Naive thymus-derived CD4-positive, alpha-beta T cell (primary cell): Measurements from ENCODE around the gene B3GALT5. TPM values are rescaled to one million over a fixed set of nuclear protein-coding genes. Genes with fewer than 3 reads are reported as not detected.

Source experiments
- ATAC-seq: fragments of 150-1000 bp; cut with Tn5 transposase; 2 replicates; pipeline ENCODE4 v1.10.0; 2021; ENCODE audit warnings: mild to moderate bottlenecking, moderate library complexity
- CTCF ChIA-PET: fragments of 350-600 bp; sonication (Branson Sonifier 250); formaldehyde crosslinking; loops from one replicate; lab custom pipeline; 2021; ENCODE audit warnings: antibody characterized with exemption; lab: Charles Lee
- POLR2A ChIA-PET: fragments of 350-600 bp; sonication (Branson Sonifier 250); formaldehyde crosslinking; loops from one replicate; lab custom pipeline; 2021; ENCODE audit warnings: antibody characterized with exemption, inconsistent platforms; lab: Charles Lee
- DNase-seq, 9 donors: peaks; one replicate each; pipeline versions ENCODE4 v3.0.0 to v3.0.0-alpha.2; 2020 to 2022; ENCODE audit warnings: mixed read lengths in 1 of 9
- H3K27ac ChIP-seq: one replicate; pipeline ENCODE4 v1.7.0; 2013; ENCODE audit warnings: mild to moderate bottlenecking, low read depth, low read length, moderate library complexity
- H3K27me3 ChIP-seq, 2 donors: one replicate each; pipeline ENCODE4 v1.7.0; 2013; ENCODE audit warnings: low read length in 2 of 2, mild to moderate bottlenecking in 2 of 2, moderate library complexity in 2 of 2; ENCODE audit not compliant: control insufficient read depth in 2 of 2, insufficient read depth in 2 of 2
- H3K36me3 ChIP-seq, 3 experiments: 1 replicate in 2 of 3; 2 replicates in 1 of 3; pipeline ENCODE4 v1.7.0; 2013; ENCODE audit warnings: low read length in 3 of 3, mild to moderate bottlenecking in 3 of 3, moderate library complexity in 1 of 3; ENCODE audit not compliant: insufficient read depth in 3 of 3, control insufficient read depth in 2 of 3
- H3K4me1 ChIP-seq, 2 donors: one replicate each; pipeline ENCODE4 v1.7.0; 2013; ENCODE audit warnings: low read length in 2 of 2, mild to moderate bottlenecking in 2 of 2, moderate library complexity in 1 of 2; ENCODE audit not compliant: control insufficient read depth in 2 of 2, insufficient read depth in 2 of 2
- H3K4me3 ChIP-seq: 2 replicates; pipeline ENCODE4 v1.7.0; 2013; ENCODE audit warnings: mild to moderate bottlenecking, low read length
- H3K9me3 ChIP-seq, 3 experiments: 1 replicate in 2 of 3; 2 replicates in 1 of 3; pipeline ENCODE4 v1.7.0; 2013; ENCODE audit warnings: low read length in 3 of 3; ENCODE audit not compliant: control insufficient read depth in 2 of 3
- H3K27ac Mint-ChIP-seq, 9 donors: one replicate each; pipeline ENCODE4 v1.8.0; 2020 to 2022; ENCODE audit warnings: mixed read lengths in 9 of 9, mild to moderate bottlenecking in 8 of 9, moderate library complexity in 5 of 9, inconsistent platforms in 2 of 9
- H3K27me3 Mint-ChIP-seq, 5 donors: one replicate each; pipeline ENCODE4 v1.8.0; 2021 to 2022; ENCODE audit warnings: mixed read lengths in 5 of 5, mild to moderate bottlenecking in 1 of 5
- H3K36me3 Mint-ChIP-seq, 5 donors: one replicate each; pipeline ENCODE4 v1.8.0; 2020 to 2022; ENCODE audit warnings: mixed read lengths in 5 of 5, mild to moderate bottlenecking in 3 of 5, inconsistent platforms in 1 of 5
- H3K4me1 Mint-ChIP-seq, 7 donors: one replicate each; pipeline ENCODE4 v1.8.0; 2020 to 2022; ENCODE audit warnings: mixed read lengths in 7 of 7, mild to moderate bottlenecking in 3 of 7, inconsistent platforms in 1 of 7
- H3K4me3 Mint-ChIP-seq, 10 donors: one replicate each; pipeline ENCODE4 v1.8.0; 2020 to 2022; ENCODE audit warnings: mild to moderate bottlenecking in 10 of 10, mixed read lengths in 10 of 10, moderate library complexity in 6 of 10, inconsistent platforms in 2 of 10
- H3K9me3 Mint-ChIP-seq, 11 donors: one replicate each; pipeline ENCODE4 v1.8.0; 2020 to 2022; ENCODE audit warnings: mixed read lengths in 11 of 11, mild to moderate bottlenecking in 4 of 11, inconsistent platforms in 1 of 11, moderate library complexity in 1 of 11
- intact Hi-C, 2 donors: fragments of 100-400 bp; cut with micrococcal nuclease; formaldehyde crosslinking; loops; one replicate each; pipeline ENCODE4 v1.15.1; 2023
- polyA plus RNA-seq, 2 donors: library from polyadenylated mRNA; unstranded; fragments of 300-500 nt; fragmentation: Illumina TruSeq; gene quantifications; one replicate each; pipeline ENCODE4 v1.2.3, GENCODE V29; 2021
- total RNA-seq, 6 experiments: library from RNA in 5 of 6; stranded (reverse) in 5 of 6; gene quantifications; 1 replicate in 5 of 6; 2 replicates in 1 of 6; pipeline ENCODE4 v1.2.3 and lab custom pipeline; 2021 to 2026

Gene B3GALT5
- total and polyA plus RNA-seq, 7 experiments from 2014 or later: not detected

DNA sequence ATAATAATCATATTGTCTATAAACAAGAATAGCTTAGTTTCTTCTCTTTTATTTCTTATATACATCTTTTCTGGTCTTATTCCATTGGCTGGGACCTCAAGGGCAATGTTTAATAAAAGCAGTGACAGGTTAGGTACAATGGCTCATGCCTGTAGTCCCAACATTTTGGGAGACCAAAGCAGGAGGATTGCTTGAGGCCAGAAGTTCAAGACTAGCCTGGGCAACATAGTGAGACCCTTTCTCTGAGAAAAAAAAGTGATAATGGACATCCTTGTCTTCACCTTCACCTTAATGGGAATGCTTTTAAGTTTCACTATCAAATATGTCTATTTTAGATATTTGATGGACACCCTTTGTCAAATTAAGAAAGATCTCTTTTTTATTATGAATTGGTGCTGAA is 8.1 kb downstream of the B3GALT5 start:
- ATAC-seq (no peak), DNase-seq (no peak)
- intact Hi-C loops: no loop called here
- Mint-ChIP-seq H3K36me3 (peaks cover 0 to 6% (median 0%) of the 10 kb centered on the region in 5 donors), H3K27ac (no peak overlapping the region), H3K27me3 (peaks cover 6 to 38% (median 19%) of the 10 kb centered on the region in 5 donors), H3K4me3 (no peak overlapping the region), H3K9me3 (peaks cover 0 to 46% (median 9%) of the 10 kb centered on the region in 11 donors), H3K4me1 (no peaks in the 10 kb centered on the region)
- Histone ChIP-seq H3K9me3 (no peaks in the 10 kb centered on the region), H3K36me3 (no peaks in the 10 kb centered on the region), H3K4me3 (no peak overlapping the region), H3K27ac (no peak overlapping the region), H3K4me1 (no peaks in the 10 kb centered on the region), H3K27me3 (no peaks in the 10 kb centered on the region)
- ChIA-PET POLR2A (interaction anchor here (0.7 kb wide), 1 partner anchor 14 kb away, joined by 3 read pairs; no protein-coding TSS in a partner anchor), CTCF (no interaction called here)

DNA sequence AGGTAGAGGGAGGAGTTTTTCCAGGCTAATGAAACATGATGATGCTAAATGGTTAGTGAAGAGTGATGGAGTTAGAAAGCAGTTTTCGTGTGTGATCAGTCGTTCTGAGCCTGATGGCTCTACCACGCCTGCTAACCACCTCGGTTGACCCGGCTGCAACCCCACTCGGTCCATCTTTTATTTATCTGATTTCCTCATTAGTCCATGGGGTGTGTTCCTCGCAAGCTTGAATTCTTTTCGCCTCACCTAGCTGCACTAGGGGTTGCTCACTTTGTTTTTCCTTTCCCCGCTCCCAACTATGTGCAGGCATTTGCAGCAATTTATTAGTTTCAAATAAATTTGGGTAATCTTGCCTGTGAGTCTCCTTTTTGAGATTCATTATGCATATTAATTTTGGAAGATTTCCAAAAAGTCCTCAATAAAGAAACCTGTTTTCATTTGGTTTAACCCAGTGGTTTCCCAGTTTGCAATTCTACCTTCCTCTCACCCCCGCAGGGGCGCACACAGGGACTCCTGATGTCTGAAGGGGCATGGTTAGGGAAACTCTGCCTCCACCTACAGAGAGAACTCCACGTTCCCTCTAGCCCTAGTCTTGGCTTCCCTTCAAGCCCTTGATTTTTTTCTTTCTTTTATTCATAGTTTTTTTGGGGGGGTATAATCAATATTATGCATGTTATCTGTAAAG is 12.6 kb downstream of the B3GALT5 start:
- Mint-ChIP-seq H3K4me1 (no peaks in the 10 kb centered on the region), H3K36me3 (peaks cover 0 to 6% (median 0%) of the 10 kb centered on the region in 5 donors), H3K9me3 (peaks cover 0 to 42% (median 14%) of the 10 kb centered on the region in 11 donors), H3K4me3 (no peak overlapping the region), H3K27ac (no peak overlapping the region), H3K27me3 (peaks cover 2 to 54% (median 24%) of the 10 kb centered on the region in 5 donors)
- Histone ChIP-seq H3K9me3 (no peaks in the 10 kb centered on the region), H3K4me3 (no peak overlapping the region), H3K36me3 (no peaks in the 10 kb centered on the region), H3K27ac (no peak overlapping the region), H3K4me1 (no peaks in the 10 kb centered on the region), H3K27me3 (no peaks in the 10 kb centered on the region)
- DNase-seq: no peak
- ChIA-PET CTCF (no interaction called here), POLR2A (no interaction called here)
- intact Hi-C loops: no loop called here
- ATAC-seq: no peak

DNA sequence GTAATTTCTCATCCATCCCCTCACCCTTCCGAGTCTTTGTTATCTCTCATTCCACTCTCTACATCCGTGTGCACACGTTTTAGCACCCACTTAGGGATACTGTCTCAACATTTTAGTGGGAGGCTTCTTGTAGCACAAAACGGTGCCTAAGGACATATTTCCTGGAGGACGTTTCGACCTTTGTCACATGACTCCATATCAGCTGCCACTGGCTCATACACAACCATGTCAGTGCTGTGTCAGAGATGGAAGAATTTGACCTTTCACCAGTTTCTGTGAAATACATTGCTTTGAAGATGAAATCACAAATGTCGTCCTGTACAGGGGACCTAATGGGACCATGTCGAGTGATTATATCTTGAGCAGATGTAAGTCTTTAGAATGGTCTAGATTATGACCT is 15.6 kb downstream of the B3GALT5 start:
- Histone ChIP-seq H3K27ac (no peak overlapping the region), H3K9me3 (no peaks in the 10 kb centered on the region), H3K27me3 (no peaks in the 10 kb centered on the region), H3K4me3 (no peak overlapping the region), H3K36me3 (no peaks in the 10 kb centered on the region), H3K4me1 (no peaks in the 10 kb centered on the region)
- Mint-ChIP-seq H3K4me1 (no peaks in the 10 kb centered on the region), H3K27ac (no peak overlapping the region), H3K36me3 (peaks cover 0 to 6% (median 0%) of the 10 kb centered on the region in 5 donors), H3K9me3 (peaks cover 0 to 38% (median 15%) of the 10 kb centered on the region in 11 donors), H3K27me3 (peaks cover 1 to 77% (median 35%) of the 10 kb centered on the region in 5 donors), H3K4me3 (no peak overlapping the region)
- ATAC-seq: no peak
- ChIA-PET POLR2A (no interaction called here), CTCF (no interaction called here)
- DNase-seq: no peak
- intact Hi-C loops: no loop called here

DNA sequence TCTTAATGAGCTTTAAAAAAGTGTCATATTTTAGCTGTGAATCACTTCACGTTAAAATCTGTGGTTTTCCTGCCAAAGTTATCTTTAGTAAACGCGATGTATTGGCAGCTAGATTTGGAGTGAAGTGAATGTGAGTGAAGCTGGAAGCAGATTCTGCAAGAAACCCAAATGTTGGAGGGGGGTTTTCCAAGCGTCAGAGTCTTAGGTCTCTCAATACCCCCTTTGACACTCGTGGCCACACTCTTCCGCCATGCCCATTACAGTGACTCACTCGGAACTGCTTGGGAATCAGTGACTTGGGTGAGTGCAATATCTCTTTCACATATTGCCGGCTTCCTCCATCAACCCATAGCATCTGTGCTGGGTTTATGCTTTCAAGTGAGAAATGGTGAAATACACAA is 17.5 kb downstream of the B3GALT5 start:
- ATAC-seq (no peak), DNase-seq (no peak)
- Histone ChIP-seq H3K4me3 (no peak overlapping the region), H3K9me3 (no peaks in the 10 kb centered on the region), H3K27me3 (no peaks in the 10 kb centered on the region), H3K4me1 (no peaks in the 10 kb centered on the region), H3K27ac (no peak overlapping the region), H3K36me3 (no peaks in the 10 kb centered on the region)
- no peak overlapping the region for H3K4me3 Mint-ChIP-seq
- no peaks in the 10 kb centered on the region for H3K4me1 Mint-ChIP-seq
- H3K9me3 Mint-ChIP-seq: peaks cover 0 to 21% (median 6%) of the 10 kb centered on the region in 11 donors
- peaks cover 1 to 76% (median 31%) of the 10 kb centered on the region in 5 donors for H3K27me3 Mint-ChIP-seq
- intact Hi-C loops: no loop called here
- POLR2A ChIA-PET: no interaction called here
- H3K36me3 Mint-ChIP-seq: peaks cover 0 to 5% (median 0%) of the 10 kb centered on the region in 5 donors
- CTCF ChIA-PET: interaction anchor here (0.6 kb wide), 1 partner anchor 409 kb away, joined by 3 read pairs; no protein-coding TSS in a partner anchor
- no peak overlapping the region for H3K27ac Mint-ChIP-seq

DNA sequence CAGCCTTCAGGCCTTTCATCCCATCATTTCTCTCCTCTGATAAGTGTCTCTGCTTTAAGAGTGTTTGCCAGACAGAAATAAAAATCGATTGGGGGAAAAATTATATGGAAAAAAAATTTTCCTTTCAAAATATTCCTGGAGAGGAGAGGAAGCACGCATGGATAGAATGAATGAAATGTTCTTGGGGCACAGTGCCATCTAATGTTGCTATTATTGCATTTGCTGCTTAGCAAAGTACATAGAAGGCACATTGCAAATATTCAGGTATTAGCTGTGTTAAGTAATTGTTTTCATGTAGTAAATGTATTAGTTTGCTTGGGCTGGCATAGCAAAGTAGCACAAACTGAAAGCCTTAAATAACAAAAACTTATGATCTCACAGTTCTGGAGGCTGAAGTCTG is 18.1 kb downstream of the B3GALT5 start:
- ATAC-seq (no peak), DNase-seq (no peak)
- ChIA-PET POLR2A (no interaction called here), CTCF (no interaction called here)
- intact Hi-C loops: no loop called here
- Histone ChIP-seq H3K36me3 (no peaks in the 10 kb centered on the region), H3K4me3 (no peak overlapping the region), H3K4me1 (no peaks in the 10 kb centered on the region), H3K27me3 (no peaks in the 10 kb centered on the region), H3K27ac (no peak overlapping the region), H3K9me3 (no peaks in the 10 kb centered on the region)
- Mint-ChIP-seq H3K4me1 (no peaks in the 10 kb centered on the region), H3K4me3 (no peak overlapping the region), H3K9me3 (peaks cover 0 to 21% (median 5%) of the 10 kb centered on the region in 11 donors), H3K27me3 (peaks cover 1 to 74% (median 33%) of the 10 kb centered on the region in 5 donors), H3K27ac (no peak overlapping the region), H3K36me3 (peaks cover 0 to 5% (median 0%) of the 10 kb centered on the region in 5 donors)

DNA sequence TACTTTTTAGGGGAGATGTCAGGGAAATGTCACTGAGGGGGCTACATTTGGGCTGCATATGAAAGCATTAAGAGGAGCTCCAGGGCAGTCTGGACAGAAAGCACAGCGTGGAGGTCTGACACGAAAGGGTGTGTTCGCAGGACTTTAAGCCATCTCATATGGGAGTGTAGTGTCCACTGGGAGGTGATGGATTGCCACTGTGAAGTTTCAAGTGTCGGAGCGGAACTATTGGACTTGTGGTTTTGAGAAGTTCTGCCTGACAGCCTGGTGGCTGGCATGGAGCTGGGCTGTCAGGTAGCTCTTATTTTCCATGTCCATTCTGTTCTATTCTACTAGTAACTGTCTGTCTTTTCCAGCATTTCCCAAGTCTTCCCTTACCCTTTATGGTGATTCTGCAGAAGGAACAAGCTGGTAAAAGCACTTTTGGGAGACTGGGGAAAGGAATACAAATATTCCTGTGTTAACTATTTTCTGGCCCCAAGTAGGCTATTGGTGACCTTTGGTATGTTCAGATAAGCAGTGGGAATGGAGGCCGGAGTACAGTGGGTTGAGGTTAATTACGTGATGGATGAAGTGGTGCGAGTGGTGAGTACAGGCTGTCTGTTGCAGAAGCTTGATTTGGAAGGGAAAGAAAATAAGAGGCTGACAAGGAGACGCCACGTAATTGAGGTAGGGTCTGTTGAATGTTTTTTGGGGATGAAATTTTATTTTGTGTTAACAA is 19.3 kb downstream of the B3GALT5 start:
- CTCF ChIA-PET: no interaction called here
- no peaks in the 10 kb centered on the region for H3K4me1 Mint-ChIP-seq
- POLR2A ChIA-PET: no interaction called here

More for the DNA sequence above, 19.3 kb downstream of the B3GALT5 start:
- Mint-ChIP-seq H3K27ac (no peak overlapping the region), H3K27me3 (peaks cover 1 to 74% (median 25%) of the 10 kb centered on the region in 5 donors), H3K4me3 (no peak overlapping the region), H3K36me3 (no peaks in the 10 kb centered on the region), H3K9me3 (peaks cover 0 to 20% (median 3%) of the 10 kb centered on the region in 11 donors)
- Histone ChIP-seq H3K36me3 (no peaks in the 10 kb centered on the region), H3K4me3 (no peak overlapping the region), H3K4me1 (no peaks in the 10 kb centered on the region), H3K27me3 (no peaks in the 10 kb centered on the region), H3K9me3 (no peaks in the 10 kb centered on the region), H3K27ac (no peak overlapping the region)
- no peak for ATAC-seq
- no peak for DNase-seq
- intact Hi-C loops: no loop called here
